ENCODE measurements around the gene SERTAD1. TPM values are rescaled to one million over a fixed set of nuclear protein-coding genes. Genes with fewer than 3 reads are reported as not detected.

Gene SERTAD1
- total and polyA plus RNA-seq, 2 of the 4 experiments (the other 2 are of a cell fraction): 21.1 to 27.4 TPM

GRCh38 chr19:40433391-40434216, 7.8 kb upstream of the SERTAD1 start:
- H3K36me3 ChIP-seq (ENCODE audit: control insufficient read depth, insufficient read depth, low read length): no peaks in the 10 kb centered on the region
- H4K5ac ChIP-seq (ENCODE audit: low read depth, low read length): peak overlapping the region; percentile 93
- peak overlapping the region; percentile 96 for H3K4ac ChIP-seq (ENCODE audit: low read depth, low read length)
- peak overlapping the region; percentile 43; the same call in 1 of the 3 replicates for H2BK15ac ChIP-seq (ENCODE audit: low read depth, low read length)
- peak; percentile 88 for DNase-seq
- H3K18ac ChIP-seq (ENCODE audit: low read depth, low read length): peak overlapping the region; percentile 97
- H2AFZ ChIP-seq (replicated peaks; ENCODE audit: low read length, poor library complexity): peak overlapping the region; percentile 80
- intact Hi-C loops (cut with micrococcal nuclease) (no loop called here), in situ Hi-C loops (cut with MboI; ENCODE audit: low sequenced_read_pairs) (no loop called here), dilution Hi-C loops (cut with HindIII; ENCODE audit: low sequenced_read_pairs, unreplicated experiment) (no loop called here)
- no peaks in the 10 kb centered on the region for H3K27me3 ChIP-seq (ENCODE audit: control insufficient read depth, insufficient read depth, low read length)
- peak overlapping the region; percentile 95 for H3K23ac ChIP-seq (ENCODE audit: low read depth, low read length)
- H3K14ac ChIP-seq (replicated peaks; ENCODE audit: low read depth, low read length): peak overlapping the region; percentile 94
- peak overlapping the region; percentile 91 for H3K27ac ChIP-seq (ENCODE audit: insufficient read depth, low read length)
- H2AK9ac ChIP-seq (replicated peaks; ENCODE audit: low read depth, low read length, poor library complexity): peak overlapping the region; percentile 96
- H2BK20ac ChIP-seq (ENCODE audit: low read depth, low read length): peak overlapping the region; percentile 8; the same call in 1 of the 2 replicates
- no peaks in the 10 kb centered on the region for H3K9me3 ChIP-seq (ENCODE audit: control insufficient read depth, insufficient read depth, low read length)
- peak overlapping the region; percentile 86 for H2BK5ac ChIP-seq (ENCODE audit: low read depth, low read length, poor library complexity, severe bottlenecking)
- peak overlapping the region; percentile 75 for H3K4me2 ChIP-seq (ENCODE audit: low read depth, low read length)
- WGBS, 2 experiments (ENCODE audit: extremely low coverage in 2 of 2, insufficient read length in 1 of 2): 0% methylated on average over 13 of the region's 50 CpGs; no CpG with 5 or more reads in 1 of the 2 experiments
- peak overlapping the region; percentile 98 for H4K91ac ChIP-seq (ENCODE audit: insufficient read depth, low read depth, low read length)
- H4K20me1 ChIP-seq (ENCODE audit: insufficient read depth, low read length): no peaks in the 10 kb centered on the region
- ChIA-PET POLR2A (ENCODE audit: unreplicated experiment) (interaction anchor here (0.7 kb wide), 1 partner anchor 9 kb away, joined by 4 read pairs; no protein-coding TSS in a partner anchor), CTCF (interaction anchor here (0.6 kb wide), 1 partner anchor 201 kb away, joined by 3 read pairs; no protein-coding TSS in a partner anchor)
- H3K9ac ChIP-seq (ENCODE audit: low read depth, low read length): peak overlapping the region; percentile 87
- H2AK5ac ChIP-seq (ENCODE audit: low read depth, low read length): peak overlapping the region; percentile 85
- peaks cover 11% of the 10 kb centered on the region for H3K4me1 ChIP-seq (ENCODE audit: control insufficient read depth, insufficient read depth, low read length)
- H4K8ac ChIP-seq (ENCODE audit: low read depth in 2 of 2, low read length in 2 of 2): peak overlapping the region; percentile 93 to 99
- H3K56ac ChIP-seq (ENCODE audit: extremely low read depth, insufficient read depth, low read length): peak overlapping the region; percentile 98
- peaks cover 0 to 6% of the 10 kb centered on the region in 2 experiments; a peak in 2 of 4 replicates for H3K79me1 ChIP-seq (ENCODE audit: low read depth in 1 of 2, low read length in 2 of 2)
- H2BK120ac ChIP-seq (ENCODE audit: low read depth, low read length): peak overlapping the region; percentile 78
- BruUV-seq (replicated peaks): TSS peak; percentile 97
- H3K9me1 ChIP-seq (ENCODE audit: insufficient read depth, low read length): no peaks in the 10 kb centered on the region
- peak; percentile 98 for ATAC-seq (ENCODE audit: low read depth)
- H3K4me3 ChIP-seq (ENCODE audit: insufficient read depth, low read depth, low read length): peak overlapping the region; percentile 46
- no peak for TF ChIP-seq RCOR1 (IDR thresholded peaks at IDR 0.05; ENCODE audit: insufficient replicate concordance, low read length)
- no peak for TF ChIP-seq NFE2L2 (IDR thresholded peaks at IDR 0.05; ENCODE audit: low read depth, low read length)
- TF ChIP-seq MAZ (IDR thresholded peaks at IDR 0.05; ENCODE audit: borderline replicate concordance, low read depth, low read length): peak; percentile 94
- no peak for TF ChIP-seq CTCF (conservative IDR thresholded peaks at IDR 0.05; ENCODE audit: low read depth, low read length)
- 0 out of 2 replicates have a peak, but pooled peaks have one; percentile 12 for TF ChIP-seq BHLHE40 (IDR thresholded peaks at IDR 0.05; ENCODE audit: low read depth, low read length)
- TF ChIP-seq, protein P1, sequence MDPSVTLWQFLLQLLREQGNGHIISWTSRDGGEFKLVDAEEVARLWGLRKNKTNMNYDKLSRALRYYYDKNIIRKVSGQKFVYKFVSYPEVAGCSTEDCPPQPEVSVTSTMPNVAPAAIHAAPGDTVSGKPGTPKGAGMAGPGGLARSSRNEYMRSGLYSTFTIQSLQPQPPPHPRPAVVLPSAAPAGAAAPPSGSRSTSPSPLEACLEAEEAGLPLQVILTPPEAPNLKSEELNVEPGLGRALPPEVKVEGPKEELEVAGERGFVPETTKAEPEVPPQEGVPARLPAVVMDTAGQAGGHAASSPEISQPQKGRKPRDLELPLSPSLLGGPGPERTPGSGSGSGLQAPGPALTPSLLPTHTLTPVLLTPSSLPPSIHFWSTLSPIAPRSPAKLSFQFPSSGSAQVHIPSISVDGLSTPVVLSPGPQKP (IDR thresholded peaks at IDR 0.05; ENCODE audit: borderline replicate concordance, low read depth, low read length): no peak
- no peak for TF ChIP-seq CHD1 (IDR thresholded peaks at IDR 0.05; ENCODE audit: low read depth, low read length)
- no peak for TF ChIP-seq MAFK (IDR thresholded peaks at IDR 0.05; ENCODE audit: low read depth, low read length)
- TF ChIP-seq SMC3 (IDR thresholded peaks at IDR 0.05; ENCODE audit: low read depth, low read length): no peak
- peak; percentile 13; the same call in 1 of the 2 replicates for TF ChIP-seq RAD21 (IDR thresholded peaks at IDR 0.05; ENCODE audit: low read length)
- no peak for TF ChIP-seq CEBPB (IDR thresholded peaks at IDR 0.05; ENCODE audit: low read depth, low read length)
- peak; percentile 80 for TF ChIP-seq POLR2A (IDR thresholded peaks at IDR 0.05; ENCODE audit: low read depth, low read length)
- no peak for TF ChIP-seq FOS (IDR thresholded peaks at IDR 0.05; ENCODE audit: low read depth, low read length)
- TF ChIP-seq MXI1 (IDR thresholded peaks at IDR 0.05; ENCODE audit: borderline replicate concordance, low read depth, low read length): no peak
- TF ChIP-seq RFX5 (IDR thresholded peaks at IDR 0.05; ENCODE audit: low read depth, low read length): no peak

Data from IMR-90 (cell line).